Measurements from ENCODE around the gene EP400.

The EP400 gene

GRCh38 chr12:131975228-131975627, 25.5 kb downstream of the EP400 start:
- no peak overlapping the region for H3K4me3 ChIP-seq (ENCODE audit: low read depth, low read length)
- no peak for DNase-seq (ENCODE audit: low read depth)
- TF ChIP-seq CTCF (IDR thresholded peaks at IDR 0.05; ENCODE audit: insufficient read depth, low read depth, low read length, missing control alignments) = no peak

GRCh38 chr12:131979606-131980005, 29.9 kb downstream of the EP400 start:
- DNase-seq (ENCODE audit: low read depth) = no peak
- TF ChIP-seq CTCF (IDR thresholded peaks at IDR 0.05; ENCODE audit: insufficient read depth, low read depth, low read length, missing control alignments) = no peak
- no peak overlapping the region for H3K4me3 ChIP-seq (ENCODE audit: low read depth, low read length)

- TF ChIP-seq CTCF (IDR thresholded peaks at IDR 0.05; ENCODE audit: insufficient read depth, low read depth, low read length, missing control alignments) = no peak
- DNase-seq (ENCODE audit: low read depth) = no peak
- H3K4me3 ChIP-seq (ENCODE audit: low read depth, low read length) = no peak overlapping the region
Measured at GRCh38 chr12:131980263-131980662, 30.5 kb downstream of the EP400 start.

GRCh38 chr12:131981388-131981787, 31.6 kb downstream of the EP400 start:
- no peak overlapping the region for H3K4me3 ChIP-seq (ENCODE audit: low read depth, low read length)
- no peak for TF ChIP-seq CTCF (IDR thresholded peaks at IDR 0.05; ENCODE audit: insufficient read depth, low read depth, low read length, missing control alignments)
- no peak for DNase-seq (ENCODE audit: low read depth)

GRCh38 chr12:131982041-131982440, 32.3 kb downstream of the EP400 start:
- H3K4me3 ChIP-seq (ENCODE audit: low read depth, low read length) = no peak overlapping the region
- no peak for DNase-seq (ENCODE audit: low read depth)
- TF ChIP-seq CTCF (IDR thresholded peaks at IDR 0.05; ENCODE audit: insufficient read depth, low read depth, low read length, missing control alignments) = no peak

- no peak for TF ChIP-seq CTCF (IDR thresholded peaks at IDR 0.05; ENCODE audit: insufficient read depth, low read depth, low read length, missing control alignments)
- no peak overlapping the region for H3K4me3 ChIP-seq (ENCODE audit: low read depth, low read length)
- no peak for DNase-seq (ENCODE audit: low read depth)
Measured at GRCh38 chr12:131983026-131983425, 33.3 kb downstream of the EP400 start.

- TF ChIP-seq CTCF (IDR thresholded peaks at IDR 0.05; ENCODE audit: insufficient read depth, low read depth, low read length, missing control alignments) = no peak
- no peak for DNase-seq (ENCODE audit: low read depth)
- no peak overlapping the region for H3K4me3 ChIP-seq (ENCODE audit: low read depth, low read length)
Measured at GRCh38 chr12:131983554-131983953, 33.8 kb downstream of the EP400 start.
